A549 (cell line): ENCODE data around the gene MPHOSPH9. TPM values are rescaled to one million over a fixed set of nuclear protein-coding genes. Genes with fewer than 3 reads are reported as not detected.
A peak's percentile ranks its signal among the peaks of the same experiment; 100 is the strongest.

ENCODE experiments used
- ATAC-seq, 2 experiments: fragments of 200-7000 bp in 1 of 2; fragments of >200 bp in 1 of 2; cut with Nextera tagmentation in 1 of 2; cut with Tn5 transposase in 1 of 2; 3 replicates each; pipeline versions ENCODE4 v1.8.0 to v1.9.1; 2018 to 2020; ENCODE audit warnings: mild to moderate bottlenecking in 1 of 2, moderate library complexity in 1 of 2
- CTCF ChIA-PET: fragments of 300-600 bp; sonication (Branson Sonifier 250); formaldehyde crosslinking; extraction: SDS; loops from one replicate; lab custom pipeline; 2021; ENCODE audit warnings: antibody characterized with exemption, inconsistent platforms; lab: Yijun Ruan, JAX
- POLR2A ChIA-PET: fragments of 350-600 bp; formaldehyde crosslinking; extraction: SDS; loops from one replicate; lab custom pipeline; 2021; ENCODE audit warnings: antibody characterized with exemption, inconsistent platforms; lab: Yijun Ruan, JAX
- DNase-seq, 2 experiments: peaks; one replicate each; pipeline versions ENCODE4 v3.0.0 to v3.0.0-alpha.2; 2011 to 2016; ENCODE audit warnings: low read depth in 1 of 2, low spot score in 1 of 2
- FAIRE-seq: peaks from 2 replicates; lab custom pipeline; 2011; peaks lifted over from hg19 to GRCh38; lab: Jason Lieb, UNC
- H3K27ac ChIP-seq, 2 experiments: fragments of >200 bp; sonication (Bioruptor Twin); formaldehyde crosslinking; 3 replicates each; pipeline ENCODE4 v1.5.1; 2016 to 2017
- H3K4me1 ChIP-seq: fragments of >200 bp; sonication (Bioruptor Twin); formaldehyde crosslinking; 3 replicates; pipeline ENCODE4 v1.6.1; 2016
- H3K4me2 ChIP-seq: fragments of >200 bp; sonication (Bioruptor Twin); formaldehyde crosslinking; 3 replicates; pipeline ENCODE4 v1.6.1; 2016
- H3K4me3 ChIP-seq: fragments of >200 bp; sonication (Bioruptor Twin); formaldehyde crosslinking; 3 replicates; pipeline ENCODE4 v1.5.1; 2016
- H3K9me3 ChIP-seq: fragments of >200 bp; sonication (Bioruptor Twin); formaldehyde crosslinking; 3 replicates; pipeline ENCODE4 v1.6.1; 2016
- BHLHE40 ChIP-seq: IDR thresholded peaks from 2 replicates; pipeline ENCODE4 v1.6.1; 2012; ENCODE audit warnings: low read depth, low read length, inconsistent platforms
- CEBPB ChIP-seq, 2 experiments: fragments of >200 bp in 1 of 2; sonication (Bioruptor Twin) in 1 of 2; formaldehyde crosslinking in 1 of 2; IDR thresholded peaks; 2 replicates each; pipeline ENCODE4 v1.6.1; 2012 to 2016
- CHD2 ChIP-seq: fragments of 150-350 bp; IDR thresholded peaks from 2 replicates; pipeline ENCODE4 v1.6.1; 2014; ENCODE audit warnings: low read length; ENCODE audit not compliant: partially characterized antibody
- CTCF ChIP-seq: fragments of >200 bp; sonication (Bioruptor Twin); formaldehyde crosslinking; IDR thresholded peaks from 3 replicates; pipeline ENCODE4 v1.5.1; 2016
- EHF ChIP-seq: fragments of 250-450 bp; sonication (Bioruptor Pico); IDR thresholded peaks from 2 replicates; pipeline ENCODE4 v1.5.0; 2020; ENCODE audit warnings: mild to moderate bottlenecking
- EP300 ChIP-seq, 2 experiments: fragments of >200 bp; sonication (Bioruptor Twin); formaldehyde crosslinking; IDR thresholded peaks; 2 replicates in 1 of 2; 3 replicates in 1 of 2; pipeline ENCODE4 v1.6.1; 2016 to 2017
- FOSL2 ChIP-seq, 2 experiments: fragments of 450-650 bp in 1 of 2; fragments of >200 bp in 1 of 2; sonication (Bioruptor Twin) in 1 of 2; formaldehyde crosslinking; IDR thresholded peaks; 2 replicates each; pipeline versions ENCODE4 v1.5.0 to v1.6.1; 2016 to 2020; ENCODE audit warnings: mild to moderate bottlenecking in 1 of 2, moderate library complexity in 1 of 2
- HEYL ChIP-seq: fragments of 250-450 bp; sonication (Bioruptor Pico); IDR thresholded peaks from 2 replicates; pipeline ENCODE4 v1.8.0; 2021; ENCODE audit warnings: mild to moderate bottlenecking, moderate library complexity
- HOXB13 ChIP-seq: fragments of 250-450 bp; sonication (Bioruptor Pico); IDR thresholded peaks from 2 replicates; pipeline ENCODE4 v1.5.0; 2020; ENCODE audit warnings: low read depth, mild to moderate bottlenecking, moderate library complexity
- JUN ChIP-seq, 2 experiments: fragments of >200 bp; sonication (Bioruptor Twin); formaldehyde crosslinking; IDR thresholded peaks; 2 replicates in 1 of 2; 3 replicates in 1 of 2; pipeline ENCODE4 v1.6.1; 2016 to 2017
- JUNB ChIP-seq: fragments of >200 bp; sonication (Bioruptor Twin); formaldehyde crosslinking; IDR thresholded peaks from 2 replicates; pipeline ENCODE4 v1.6.1; 2016
- MAX ChIP-seq: IDR thresholded peaks from 2 replicates; pipeline ENCODE4 v1.6.1; 2012
- MAZ ChIP-seq: fragments of 150-350 bp; IDR thresholded peaks from 2 replicates; pipeline ENCODE4 v1.6.1; 2014; ENCODE audit warnings: antibody characterized with exemption, low read depth, low read length, borderline replicate concordance
- MYC ChIP-seq: IDR thresholded peaks from 2 replicates; pipeline ENCODE4 v1.6.1; 2012; ENCODE audit warnings: mild to moderate bottlenecking, inconsistent platforms, low read length, improper control_type of control experiment, borderline replicate concordance
- NFE2L2 ChIP-seq: fragments of 150-350 bp; conservative IDR thresholded peaks from 2 replicates; pipeline ENCODE4 v1.6.1; 2014; ENCODE audit warnings: low read length
- NR3C1 ChIP-seq: fragments of >200 bp; sonication (Bioruptor Twin); formaldehyde crosslinking; IDR thresholded peaks from 3 replicates; pipeline ENCODE4 v1.6.1; 2017
- PHF8 ChIP-seq: fragments of 200-600 bp; sonication (generic); IDR thresholded peaks from 2 replicates; pipeline ENCODE4 v1.6.1; 2016; ENCODE audit warnings: low read depth, mild to moderate bottlenecking, antibody characterized with exemption, moderate library complexity, borderline replicate concordance
- POLR2A ChIP-seq: IDR thresholded peaks from 2 replicates; pipeline ENCODE4 v1.6.1; 2012; ENCODE audit warnings: mild to moderate bottlenecking, low read length
- RARB ChIP-seq: fragments of 250-450 bp; sonication (Bioruptor Pico); IDR thresholded peaks from 2 replicates; pipeline ENCODE4 v1.8.0; 2021; ENCODE audit warnings: mild to moderate bottlenecking, moderate library complexity
- RCOR1 ChIP-seq: fragments of 150-350 bp; IDR thresholded peaks from 2 replicates; pipeline ENCODE4 v1.6.1; 2014; ENCODE audit warnings: antibody characterized with exemption, low read length, low read depth
- REST ChIP-seq: fragments of 200-600 bp; sonication (generic); IDR thresholded peaks from 2 replicates; pipeline ENCODE4 v1.6.1; 2016; ENCODE audit warnings: antibody characterized with exemption, mild to moderate bottlenecking, moderate library complexity
- RNF2 ChIP-seq: fragments of 200-600 bp; sonication (generic); IDR thresholded peaks from 2 replicates; pipeline ENCODE4 v1.6.1; 2016; ENCODE audit warnings: low read depth, mild to moderate bottlenecking, antibody characterized with exemption, moderate library complexity, borderline replicate concordance
- SMC3 ChIP-seq: fragments of >200 bp; sonication (Bioruptor Twin); formaldehyde crosslinking; IDR thresholded peaks from 3 replicates; pipeline ENCODE4 v1.6.1; 2018; ENCODE audit warnings: inconsistent platforms
- SREBF2 ChIP-seq: fragments of 450-650 bp; IDR thresholded peaks from 2 replicates; pipeline ENCODE4 v1.6.1; 2014; ENCODE audit warnings: mild to moderate bottlenecking, moderate library complexity
- TFCP2L1 ChIP-seq: fragments of 250-450 bp; sonication (Bioruptor Pico); IDR thresholded peaks from 2 replicates; pipeline ENCODE4 v1.5.0; 2021; ENCODE audit warnings: mild to moderate bottlenecking
- WGBS: methylation state at CpG from one replicate; pipeline ENCODE4 v1.1.6; 2017; ENCODE audit errors: missing lambda C conversion rate; 5-methylcytosine and 5-hydroxymethylcytosine counted together
- polyA plus RNA-seq, 4 experiments: library from polyadenylated mRNA; depleted of rRNA in 3 of 4; stranded (reverse); fragments of >200 nt; fragmentation: RNase III in 1 of 4; extraction: RNeasy Plus Mini Kit Qiagen cat#74134 plus additional on column Dnase treatment in 1 of 4; gene quantifications; 2 replicates in 3 of 4; 3 replicates in 1 of 4; pipeline ENCODE4 v1.2.3, GENCODE V29; 2011 to 2017

Gene MPHOSPH9
- polyA plus RNA-seq, 2 of the 4 experiments (the other 2 are of a cell fraction): 31.0 to 74.9 TPM

GRCh38 chr12:123121670-123122069, 111.3 kb downstream of the MPHOSPH9 start:
- H3K9me3 ChIP-seq: no peaks in the 10 kb centered on the region
- ChIA-PET POLR2A (interaction anchor here (0.6 kb wide), 1 partner anchor 393 kb away, joined by 5 read pairs; no protein-coding TSS in a partner anchor), CTCF (interaction anchor here (1.2 to 2.9 kb wide), 3 partner anchors 17 to 116 kb away, joined by 3 to 13 read pairs (median 3); no protein-coding TSS in a partner anchor)
- DNase-seq (no peak), ATAC-seq (no peak), FAIRE-seq (no peak)
- peak overlapping the region in 1 of 2 experiments; percentile 77; a peak in 3 of 6 replicates for H3K27ac ChIP-seq
- WGBS: 86% methylated on average over 6 of the region's 6 CpGs
- H3K4me2 ChIP-seq: peak overlapping the region; percentile 7; the same call in 1 of the 3 replicates
- H3K4me1 ChIP-seq: peaks cover 43% of the 10 kb centered on the region
- H3K4me3 ChIP-seq: no peak overlapping the region
- no peak for TF ChIP-seq HEYL (CRISPR knock-in tag)
- TF ChIP-seq NR3C1: no peak
- TF ChIP-seq CEBPB (IDR thresholded peaks at IDR 0.05): no peak
- TF ChIP-seq JUN (IDR thresholded peaks at IDR 0.05): no peak
- no peak for TF ChIP-seq CTCF
- no peak for TF ChIP-seq TFCP2L1 (CRISPR knock-in tag)
- no peak for TF ChIP-seq REST
- no peak for TF ChIP-seq RARB (CRISPR knock-in tag)
- no peak for TF ChIP-seq EP300 (IDR thresholded peaks at IDR 0.05)
- TF ChIP-seq MAX: no peak
- TF ChIP-seq JUNB: no peak
- no peak for TF ChIP-seq MAZ

- peak overlapping the region; percentile 40 to 77; a peak in 3 of 6 replicates for H3K27ac ChIP-seq
- TF ChIP-seq EHF (no peak), RNF2 (no peak), FOSL2 (IDR thresholded peaks at IDR 0.05) (no peak), FOSL2 (CRISPR knock-in tag; IDR thresholded peaks at IDR 0.05) (no peak), POLR2A (no peak), SREBF2 (no peak), MYC (no peak), SMC3 (no peak), NFE2L2 (no peak), PHF8 (no peak), TFCP2L1 (CRISPR knock-in tag) (no peak), RCOR1 (no peak), BHLHE40 (no peak), HOXB13 (no peak), RARB (CRISPR knock-in tag) (no peak), CHD2 (no peak)
- ATAC-seq (peak; percentile 14 to 24; a peak in 2 of 6 replicates), DNase-seq (no peak), FAIRE-seq (no peak)
- POLR2A ChIA-PET: no interaction called here
- H3K9me3 ChIP-seq: no peaks in the 10 kb centered on the region
- CTCF ChIA-PET: interaction anchor here (1.2 to 2.9 kb wide), 2 partner anchors 77 to 117 kb away, joined by 3 to 13 read pairs; no protein-coding TSS in a partner anchor
- H3K4me2 ChIP-seq: peak overlapping the region; percentile 7; the same call in 1 of the 3 replicates
- H3K4me3 ChIP-seq: no peak overlapping the region
- peaks cover 40% of the 10 kb centered on the region for H3K4me1 ChIP-seq
- WGBS: 78% methylated on average over 3 of the region's 3 CpGs
Measured at GRCh38 chr12:123120452-123121166, 112.3 kb downstream of the MPHOSPH9 start.
